ENCODE results near the gene PKD1L1. TPM values are rescaled to one million over a fixed set of nuclear protein-coding genes. Genes with fewer than 3 reads are reported as not detected.
A peak's percentile ranks its signal among the peaks of the same experiment; 100 is the strongest.
"Not testable (repeated sequence)": the region's sequence is repeated elsewhere in the genome, so short reads cannot be mapped to it uniquely, and the experiment has no call there.

The PKD1L1 gene
- polyA plus RNA-seq (ENCODE audit: insufficient read depth in 1 of 5, insufficient read length in 5 of 5, low replicate concordance in 1 of 5) = under 1 TPM; 0.20 to 0.54 (median 0.28) TPM
- long read RNA-seq, donor 1 = 0 reads
- long read RNA-seq, donor 2 = 0 reads
- long read RNA-seq, donor 3 = 0 reads
- long read RNA-seq, donor 4 = 0 reads
- long read RNA-seq, donor 5 = 0 reads
- long read RNA-seq, donor 6 = 0 reads
- long read RNA-seq, donor 7 = 0 reads
- long read RNA-seq, donor 8 = 0 reads

- no peak for DNase-seq
These were observed at the start of gene PKD1L1 for GRCh38 chr7:47948141-47948790. PKD1L1 (minus strand) TSS chr7:47948466; CDS start chr7:47948440, 26 bp downstream.

DNA sequence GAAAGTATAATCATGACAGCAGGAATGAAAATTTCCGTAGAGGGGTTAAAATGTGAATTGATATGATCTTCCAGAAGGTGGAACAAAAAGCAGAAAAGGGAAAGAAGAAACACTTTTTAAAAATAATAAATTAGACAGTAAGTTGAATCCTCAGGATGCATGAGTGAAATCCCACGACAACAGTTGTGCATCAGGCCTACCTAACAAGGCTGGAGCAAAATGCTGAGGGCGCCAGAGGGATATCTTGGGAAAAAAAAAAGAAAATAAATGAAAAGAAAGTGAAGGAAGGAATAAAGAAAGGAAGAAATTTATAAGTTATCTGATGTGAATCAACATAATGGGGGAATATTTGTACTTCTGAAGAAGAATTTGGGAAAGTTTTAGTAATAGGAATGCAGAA is 44.2 kb upstream of the PKD1L1 start:
- DNase-seq = no peak

DNA sequence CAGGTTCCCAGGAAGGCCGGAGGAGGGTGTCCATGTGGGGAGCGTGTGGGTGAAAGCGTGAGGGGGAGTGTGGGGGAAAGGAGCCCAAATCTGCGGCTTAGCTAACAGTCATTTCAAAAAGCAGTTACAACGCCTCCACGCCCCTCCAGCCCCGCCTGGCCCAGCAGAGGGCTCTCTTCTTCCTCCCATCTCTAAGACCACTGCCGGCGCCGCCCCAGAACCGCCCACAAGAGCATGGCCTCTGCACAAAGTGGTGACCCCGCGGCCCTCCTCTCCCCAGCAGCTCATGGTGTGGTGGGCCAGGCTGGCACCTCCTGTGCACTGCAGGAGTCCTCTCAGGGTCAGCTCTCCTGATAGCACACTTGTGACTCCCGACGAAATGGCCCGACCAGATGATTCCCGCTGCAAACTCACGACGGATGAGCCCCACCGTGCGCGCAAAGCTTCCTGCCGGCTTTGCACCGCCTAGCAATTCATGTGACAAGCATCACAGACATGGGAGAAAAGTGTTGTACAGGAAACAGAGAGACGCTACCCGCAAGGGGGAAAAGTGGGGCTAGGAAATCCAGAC is 43.6 kb upstream of the PKD1L1 start:
- peak; percentile 70 to 76 for DNase-seq

DNA sequence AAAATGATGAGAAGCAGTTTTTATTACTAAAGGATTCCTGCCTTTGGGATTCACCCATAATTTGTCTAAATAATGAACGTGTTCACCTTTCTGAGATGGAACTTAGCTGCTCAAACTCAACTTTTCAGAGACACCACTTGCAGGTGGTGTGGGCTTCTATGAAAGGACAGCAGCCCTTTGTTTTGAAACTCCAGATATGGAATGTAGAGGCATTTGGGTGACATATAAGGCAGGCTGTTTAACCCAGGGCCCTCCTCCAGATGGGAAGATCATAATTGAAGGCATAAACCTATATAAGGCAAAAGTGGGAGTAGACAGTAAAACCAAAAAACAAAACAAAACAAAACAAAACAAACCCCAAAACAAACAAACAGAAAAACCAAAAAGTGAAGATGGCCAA is 43.0 kb upstream of the PKD1L1 start:
- no peak for DNase-seq

DNA sequence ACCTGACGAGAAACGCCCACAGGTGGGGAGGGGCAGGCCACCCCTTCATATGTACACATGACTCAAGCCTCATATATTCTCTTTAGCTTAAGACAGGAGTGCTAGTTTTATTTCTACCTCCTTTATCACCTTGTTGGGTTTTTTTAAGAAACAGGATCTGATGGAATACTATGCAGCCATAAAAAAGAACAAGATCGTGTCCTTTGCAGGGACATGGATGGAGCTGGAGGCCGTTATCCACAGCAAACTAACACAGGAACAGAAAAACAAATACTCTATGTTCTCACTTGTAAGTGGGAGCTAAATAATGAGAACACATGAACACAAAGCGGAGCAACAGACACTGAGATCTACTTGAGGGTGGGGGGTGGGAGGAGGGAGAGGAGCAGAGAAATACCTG is 42.3 kb upstream of the PKD1L1 start:
- DNase-seq = no peak

GRCh38 chr7:47989607-47990400 is 41.5 kb upstream of the PKD1L1 start:
- not testable (repeated sequence) for DNase-seq

- no peak for DNase-seq
These were observed 40.5 kb upstream of the PKD1L1 start for GRCh38 chr7:47988496-47989386.

- no peak for DNase-seq
These were observed 34.3 kb upstream of the PKD1L1 start for GRCh38 chr7:47982610-47983009.

DNA sequence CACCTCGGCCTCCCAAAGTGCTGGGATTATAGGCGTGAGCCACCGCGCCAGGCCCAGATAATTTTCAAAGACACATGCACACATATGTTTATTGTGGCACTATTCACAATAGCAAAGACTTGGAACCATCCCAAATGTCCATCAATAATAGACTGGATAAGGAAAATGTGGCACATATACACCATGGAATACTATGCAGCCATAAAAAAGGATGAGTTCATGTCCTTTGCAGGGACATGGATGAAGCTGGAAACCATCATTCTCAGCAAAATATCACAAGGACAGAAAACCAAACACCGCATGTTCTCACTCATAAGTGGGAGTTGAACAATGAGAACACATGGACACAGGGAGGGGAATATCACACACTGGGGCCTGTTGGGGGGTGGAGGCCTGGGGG is 32.4 kb upstream of the PKD1L1 start:
- DNase-seq = not testable (repeated sequence)

- DNase-seq = no peak
These were observed 31.5 kb upstream of the PKD1L1 start for GRCh38 chr7:47979832-47980181.

DNA sequence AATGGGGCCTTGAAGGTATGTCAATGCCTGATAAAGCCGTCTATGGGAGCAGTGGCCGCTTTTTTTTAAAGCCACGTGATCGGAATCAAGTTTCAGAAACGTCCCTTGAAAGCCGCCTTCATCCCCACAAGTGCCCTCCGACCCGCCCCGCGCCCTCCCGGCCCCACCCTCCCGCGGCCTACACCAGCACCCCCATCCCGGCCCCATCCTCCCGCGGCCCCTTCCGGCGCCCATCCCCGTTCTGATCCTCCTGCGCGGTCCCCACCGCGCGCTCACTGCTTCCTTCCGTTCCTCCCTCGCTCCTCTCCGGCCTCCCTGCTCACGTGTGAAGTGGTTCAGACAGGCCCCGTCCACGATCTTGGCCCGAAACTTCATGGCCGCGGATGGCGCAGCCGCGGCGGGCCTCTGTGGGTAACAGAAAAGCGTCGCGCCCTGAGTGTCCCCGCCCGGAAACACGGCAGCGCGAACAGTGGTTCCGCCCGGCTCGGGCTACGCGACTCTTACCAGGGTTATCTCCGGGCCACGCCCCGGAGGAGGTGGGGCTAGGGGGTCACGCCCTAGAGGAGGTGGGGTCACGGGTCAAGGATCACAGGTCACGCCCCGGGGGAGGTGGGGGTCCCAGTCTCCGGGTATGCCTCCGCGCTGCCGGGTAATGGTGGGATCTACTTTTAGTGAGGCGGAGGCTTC is 31.0 kb upstream of the PKD1L1 start, which contains the start of gene HUS1:
TSS of gene HUS1 (minus strand) at position 471 of the 687 bp plus-strand sequence. CDS start at position 375, 96 bp downstream.
- DNase-seq = peak; percentile 82 to 86

- DNase-seq = no peak
These were observed 30.5 kb upstream of the PKD1L1 start for GRCh38 chr7:47978790-47979144.

DNA sequence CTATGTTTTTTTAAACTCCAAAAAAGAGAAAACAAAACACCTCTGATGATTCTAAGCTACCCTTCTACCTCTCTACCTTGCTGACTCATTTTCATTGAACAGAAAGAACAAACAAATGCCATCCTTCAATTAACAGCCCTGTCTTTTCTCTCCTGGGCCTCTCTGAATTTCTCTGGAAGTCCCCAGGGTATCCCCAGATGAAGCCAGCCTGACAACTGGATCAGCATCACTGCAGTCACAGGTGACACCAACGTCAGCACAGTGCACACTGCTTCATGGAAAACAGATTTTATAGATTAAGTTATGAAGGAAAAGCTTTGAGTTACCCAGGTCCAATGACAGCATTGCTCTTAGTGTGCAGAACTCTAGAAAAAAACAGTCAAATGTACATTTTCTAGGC is 25.5 kb upstream of the PKD1L1 start:
- DNase-seq = no peak

DNA sequence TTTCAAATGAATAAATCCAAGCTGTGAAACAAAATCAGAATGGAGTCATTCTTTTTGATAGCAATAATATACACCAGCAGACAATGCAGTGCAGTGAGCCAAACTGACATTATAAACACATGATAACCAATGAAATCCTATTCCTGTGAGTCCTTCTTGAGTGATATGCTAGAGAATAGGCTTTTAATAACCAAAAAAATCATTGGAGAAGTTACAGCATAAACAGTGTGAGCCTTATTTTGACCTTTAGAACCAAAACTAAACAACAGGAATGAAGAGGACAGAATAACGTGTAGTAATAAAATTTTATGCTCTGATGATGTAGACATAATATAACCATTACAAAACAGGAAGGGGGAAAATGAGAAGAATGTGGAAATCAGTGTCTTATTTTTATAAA is 22.5 kb upstream of the PKD1L1 start:
- DNase-seq = no peak

- DNase-seq = peak in 1 of 2 donors; percentile 63
These were observed 20.8 kb upstream of the PKD1L1 start for GRCh38 chr7:47968847-47969774.

GRCh38 chr7:47967708-47968107 is 19.4 kb upstream of the PKD1L1 start:
- no peak for DNase-seq

GRCh38 chr7:47967123-47967522 is 18.9 kb upstream of the PKD1L1 start:
- DNase-seq = no peak

- no peak for DNase-seq
These were observed 17.2 kb upstream of the PKD1L1 start for GRCh38 chr7:47965456-47965855.

GRCh38 chr7:47962262-47962661 is 14.0 kb upstream of the PKD1L1 start:
- DNase-seq = no peak

GRCh38 chr7:47957156-47957555 is 8.9 kb upstream of the PKD1L1 start:
- DNase-seq = no peak

Measured in right lung (tissue), 10 donors.